HG03469 (cell line): ENCODE results near the gene GLG1.
"Not testable (repeated sequence)": the region's sequence is repeated elsewhere in the genome, so short reads cannot be mapped to it uniquely, and the experiment has no call there.

Source experiments
- ATAC-seq: cut with Tn5 transposase; IDR thresholded peaks from one replicate; pipeline ENCODE4 v1.9.1; 2021; ENCODE audit warnings: mild to moderate bottlenecking, moderate library complexity, moderate number of reproducible peaks; ENCODE audit not compliant: unreplicated experiment

Gene GLG1

DNA sequence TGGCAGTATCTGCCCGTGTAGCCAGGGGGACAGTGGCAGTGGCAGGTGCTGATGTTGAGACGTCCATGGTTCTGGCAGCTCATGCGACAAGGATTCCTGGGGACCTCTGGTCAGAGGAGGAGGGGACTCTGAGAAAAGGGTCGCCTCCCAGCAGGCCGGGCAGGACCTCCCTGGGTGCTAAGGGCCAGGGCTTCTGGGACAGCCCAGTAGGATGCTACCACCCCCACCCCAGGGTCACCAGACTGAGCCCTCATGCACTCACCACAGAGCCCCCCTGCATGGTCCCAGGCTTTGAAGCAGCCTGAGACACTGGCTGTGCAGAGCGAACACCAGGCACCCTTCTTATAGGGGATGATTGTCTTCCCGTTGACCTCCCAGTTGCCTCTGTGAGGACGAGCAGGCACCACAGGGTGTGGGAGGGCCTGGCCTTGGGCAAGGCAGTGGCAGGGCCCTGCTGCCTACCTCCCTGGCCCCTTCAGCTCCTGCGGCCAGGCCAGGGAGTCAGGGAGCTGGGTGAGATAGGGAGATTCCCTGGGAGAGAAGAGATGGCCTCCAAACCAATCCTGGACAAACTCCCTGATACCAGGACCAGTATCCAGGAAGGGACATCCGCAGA, 194.0 kb downstream of the GLG1 start:
- not testable (repeated sequence) for ATAC-seq

DNA sequence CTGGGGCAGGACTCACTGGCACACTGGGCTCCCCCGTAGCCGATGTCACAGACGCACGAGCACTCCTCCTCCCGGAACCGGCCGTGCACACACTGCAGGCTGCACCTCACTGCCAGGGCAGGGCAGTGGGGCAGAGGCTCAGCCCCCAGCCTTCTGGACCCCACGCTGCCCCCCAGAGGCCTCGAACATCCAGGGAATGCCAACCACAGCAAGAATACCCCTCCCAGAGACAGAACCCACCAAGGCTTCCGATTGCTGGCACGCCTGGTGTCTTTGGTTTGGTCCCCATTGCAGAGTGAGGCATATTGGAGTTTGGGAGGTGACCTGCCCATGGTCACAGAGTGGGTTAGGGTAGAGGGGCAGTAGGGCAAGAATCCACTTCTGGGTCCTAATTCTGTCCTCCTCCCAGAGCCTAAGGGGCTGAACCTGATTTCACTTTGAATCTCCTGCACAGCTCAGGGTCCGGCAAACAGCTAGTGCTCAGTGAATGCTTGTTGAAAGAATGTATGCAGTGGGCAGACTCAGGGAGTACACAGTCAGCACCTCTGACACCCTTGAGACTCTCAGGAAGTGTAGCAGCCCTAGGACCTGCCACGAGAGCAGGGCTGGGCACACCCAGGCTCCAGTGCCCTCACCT, 194.7 kb downstream of the GLG1 start:
- not testable (repeated sequence) for ATAC-seq

DNA sequence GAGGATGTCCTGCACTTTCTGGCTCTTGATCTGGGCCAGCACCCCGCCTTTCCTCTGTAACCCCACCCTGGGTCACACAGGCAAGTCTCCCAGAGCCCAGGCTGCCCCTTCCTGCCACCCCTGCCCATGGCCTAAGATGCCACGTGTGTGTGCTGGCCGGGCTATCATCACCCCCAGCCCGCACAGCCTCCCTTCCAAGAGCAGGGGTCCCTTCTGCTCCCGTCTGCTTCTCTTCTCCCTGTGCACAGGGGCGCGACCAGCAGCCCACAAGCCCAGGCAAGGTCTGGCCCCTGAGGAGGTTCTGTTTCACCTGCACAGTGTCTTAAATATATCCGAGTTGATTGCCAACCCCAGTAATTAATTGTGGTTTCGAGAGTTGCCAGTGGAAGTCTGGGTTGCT, 195.9 kb downstream of the GLG1 start:
- not testable (repeated sequence) for ATAC-seq

DNA sequence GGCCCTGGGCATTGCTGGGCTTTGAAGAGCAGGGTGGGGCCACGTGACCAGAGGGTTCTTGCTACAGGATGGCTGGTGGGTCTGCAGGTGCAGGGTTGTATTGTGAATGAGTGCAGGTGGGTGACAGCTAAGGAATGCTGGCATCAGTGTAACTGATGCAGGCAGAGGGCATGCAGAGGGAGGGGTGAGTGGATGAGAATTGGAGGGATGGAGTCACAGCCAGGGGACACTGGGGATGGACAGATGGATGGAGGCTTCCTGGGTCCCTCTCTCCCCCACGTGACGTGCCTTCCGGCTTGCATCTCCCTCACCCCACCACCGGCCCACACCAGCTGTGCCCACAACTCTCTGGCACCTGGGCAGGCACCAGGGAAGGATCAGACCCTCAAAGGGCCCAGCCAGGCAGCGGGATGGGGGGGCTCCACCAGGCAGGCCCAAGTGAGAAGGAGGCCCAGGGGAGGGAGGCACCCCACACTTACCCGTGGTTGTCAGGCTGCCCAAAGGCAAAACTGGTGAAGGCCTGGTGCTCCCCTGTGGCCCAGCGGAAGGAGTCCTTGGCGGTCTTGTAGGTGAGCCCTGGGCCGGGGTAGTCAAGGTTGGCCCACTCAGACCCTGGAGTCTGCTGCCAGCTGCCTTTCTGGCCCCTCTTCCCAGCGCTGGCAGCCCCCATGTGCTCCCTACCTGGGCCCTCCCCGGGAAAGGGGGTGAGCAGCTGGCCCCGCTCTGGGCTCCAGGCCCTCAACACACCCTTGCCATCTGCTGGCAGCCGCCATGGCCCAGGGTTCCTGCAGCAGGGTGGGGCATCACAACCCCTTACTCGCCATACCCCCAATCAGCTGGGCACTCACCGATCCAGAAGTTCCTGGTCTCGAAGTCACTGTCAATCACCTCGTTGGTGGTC, 196.6 kb downstream of the GLG1 start:
- not testable (repeated sequence) for ATAC-seq

DNA sequence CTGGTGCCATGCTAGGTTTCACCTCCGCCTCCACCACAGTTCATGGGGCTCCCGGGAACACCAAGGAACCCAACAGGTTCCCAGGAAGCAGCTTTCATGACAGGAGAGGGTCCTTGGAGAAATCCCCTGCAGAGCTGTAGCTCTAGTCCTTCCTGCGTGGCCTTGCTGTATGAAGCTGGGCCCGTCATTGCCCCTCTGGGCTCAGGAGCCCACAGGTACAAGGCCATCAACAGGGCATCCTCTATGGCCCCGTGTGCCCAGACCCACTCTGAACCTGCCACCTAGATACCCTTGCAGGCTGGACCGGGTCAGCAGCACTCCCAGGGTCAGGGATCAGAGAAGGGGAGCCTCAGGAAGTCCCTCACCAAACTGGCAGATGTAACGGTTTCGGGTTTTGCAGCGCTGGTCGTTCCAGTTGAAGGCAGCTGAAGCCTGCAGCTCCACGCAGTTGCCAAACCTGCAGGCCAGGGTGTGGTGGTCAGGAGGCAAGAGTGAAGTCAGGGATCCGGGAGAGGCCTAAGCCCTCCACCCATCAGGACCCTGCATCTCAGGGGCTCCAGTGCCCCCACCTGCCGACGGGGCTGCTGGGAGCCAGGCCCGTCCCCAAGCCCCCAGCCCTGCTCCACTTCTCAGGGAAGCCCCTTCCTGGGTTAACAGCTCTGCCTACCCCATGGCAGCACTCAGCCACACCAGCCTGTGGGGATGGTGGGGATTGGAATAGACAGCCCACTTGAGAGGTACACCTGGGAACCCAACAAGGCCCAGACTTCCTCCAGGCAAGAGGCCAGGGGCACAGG, 197.5 kb downstream of the GLG1 start:
- not testable (repeated sequence) for ATAC-seq

DNA sequence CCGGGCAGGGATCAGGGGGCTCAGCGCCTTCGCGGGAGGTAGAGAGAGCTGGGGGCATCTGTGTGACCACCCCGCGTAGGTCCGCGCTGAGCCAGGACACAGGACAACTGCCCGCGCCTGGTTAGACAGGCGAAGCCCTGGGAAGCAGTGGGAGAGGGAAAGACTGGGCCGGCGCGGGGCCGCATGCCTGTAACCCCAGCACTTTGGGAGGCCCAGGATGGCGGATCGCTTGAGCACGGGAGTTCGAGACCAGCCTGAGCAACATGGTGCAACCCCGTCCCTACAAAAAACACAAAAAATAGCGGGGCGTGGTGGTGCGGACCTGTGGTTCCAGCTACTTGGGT, 199.6 kb downstream of the GLG1 start:
- ATAC-seq = not testable (repeated sequence)

DNA sequence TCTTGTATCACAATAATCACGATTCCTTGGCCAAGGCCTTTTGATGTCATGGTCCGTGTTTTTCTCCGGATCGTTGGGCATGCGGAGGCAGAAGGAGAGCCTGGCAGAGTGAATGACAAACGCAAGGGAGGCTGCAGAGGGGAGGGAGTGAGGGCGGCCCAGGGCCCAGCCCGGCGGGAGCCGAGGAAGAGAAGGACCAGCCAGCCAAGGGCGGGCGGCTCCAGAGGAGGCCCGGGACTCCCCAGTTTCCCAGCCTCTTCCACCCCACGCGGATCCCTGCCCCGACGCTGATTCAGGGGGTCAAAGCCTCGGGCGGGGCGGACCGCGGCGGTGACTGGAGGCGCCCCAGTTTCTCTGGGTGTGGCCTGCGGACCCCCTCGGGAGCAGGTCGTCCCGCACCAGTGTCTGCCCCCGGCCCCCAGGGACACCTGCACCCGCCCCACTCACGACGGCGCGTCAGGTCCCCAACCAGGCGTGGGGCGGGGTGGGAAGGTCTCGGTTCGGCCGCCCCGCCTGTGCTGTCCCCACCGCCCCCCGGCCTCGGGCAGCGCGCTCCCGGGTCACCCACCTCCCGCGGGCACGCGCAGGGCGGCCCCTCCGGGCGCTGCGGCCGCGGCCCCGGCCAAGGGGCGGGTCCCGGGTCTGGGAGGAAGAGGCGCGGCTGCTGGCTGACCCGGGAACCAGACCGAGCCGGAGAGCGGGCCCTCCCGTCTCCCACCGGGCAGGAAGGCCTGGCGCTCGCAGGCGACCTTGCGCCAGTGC, 200.1 kb downstream of the GLG1 start:
- ATAC-seq = not testable (repeated sequence)

DNA sequence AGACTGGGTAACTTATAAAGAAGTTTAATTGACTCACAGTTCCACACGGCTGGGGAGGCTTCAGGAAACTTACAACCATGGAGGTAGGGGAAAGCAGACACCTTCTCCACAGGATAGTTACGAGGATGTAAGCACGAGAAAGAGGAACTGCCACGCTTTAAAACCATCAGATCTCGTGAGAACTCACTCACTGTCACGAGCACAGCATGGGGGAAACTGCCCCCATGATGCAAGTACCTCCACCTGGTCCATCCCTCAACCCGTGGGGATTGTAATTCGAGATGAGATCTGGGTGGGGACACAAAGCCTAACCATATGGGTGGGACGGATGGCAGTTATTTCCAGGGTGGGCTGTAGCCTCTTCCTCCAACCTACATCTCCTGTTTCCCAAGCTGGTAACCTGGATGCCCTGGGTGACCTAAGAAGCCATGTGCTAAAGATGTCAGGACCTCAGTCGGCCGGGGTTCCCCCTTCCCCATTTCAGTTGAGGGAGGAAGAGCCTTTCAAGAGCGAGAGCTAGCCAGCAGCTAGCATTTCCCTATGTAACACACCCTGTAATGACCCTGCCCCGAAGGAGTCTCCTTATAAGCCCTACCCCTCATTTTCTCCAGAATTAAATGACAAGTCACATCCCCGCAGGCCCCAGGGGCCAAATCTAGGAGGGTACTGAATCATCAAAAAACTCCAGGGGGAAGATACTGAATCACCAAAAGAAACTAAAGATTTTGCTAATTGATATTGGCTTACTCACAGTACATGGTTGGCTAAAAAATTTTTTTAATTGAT, 202.6 kb downstream of the GLG1 start:
- not testable (repeated sequence) for ATAC-seq

DNA sequence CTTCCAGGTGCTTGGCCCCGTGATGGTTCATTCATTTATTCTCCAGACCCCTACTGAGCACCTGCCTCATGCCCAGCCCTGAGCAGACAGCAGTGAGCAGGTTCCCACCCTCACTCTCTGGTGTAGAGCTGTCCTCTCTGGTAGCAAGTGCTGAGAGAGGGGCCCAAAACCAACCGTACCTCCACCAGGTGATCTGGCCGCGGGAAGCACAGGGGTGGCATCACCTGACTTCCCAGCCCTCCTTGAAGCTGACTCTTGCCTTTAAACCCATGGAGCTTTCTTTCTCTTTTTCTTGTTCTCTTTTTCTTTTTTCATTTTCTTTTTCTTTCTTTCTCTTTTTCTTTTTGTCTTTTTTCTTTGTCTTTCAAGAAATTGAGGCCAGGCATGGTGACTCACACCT, 206.7 kb downstream of the GLG1 start:
- not testable (repeated sequence) for ATAC-seq

DNA sequence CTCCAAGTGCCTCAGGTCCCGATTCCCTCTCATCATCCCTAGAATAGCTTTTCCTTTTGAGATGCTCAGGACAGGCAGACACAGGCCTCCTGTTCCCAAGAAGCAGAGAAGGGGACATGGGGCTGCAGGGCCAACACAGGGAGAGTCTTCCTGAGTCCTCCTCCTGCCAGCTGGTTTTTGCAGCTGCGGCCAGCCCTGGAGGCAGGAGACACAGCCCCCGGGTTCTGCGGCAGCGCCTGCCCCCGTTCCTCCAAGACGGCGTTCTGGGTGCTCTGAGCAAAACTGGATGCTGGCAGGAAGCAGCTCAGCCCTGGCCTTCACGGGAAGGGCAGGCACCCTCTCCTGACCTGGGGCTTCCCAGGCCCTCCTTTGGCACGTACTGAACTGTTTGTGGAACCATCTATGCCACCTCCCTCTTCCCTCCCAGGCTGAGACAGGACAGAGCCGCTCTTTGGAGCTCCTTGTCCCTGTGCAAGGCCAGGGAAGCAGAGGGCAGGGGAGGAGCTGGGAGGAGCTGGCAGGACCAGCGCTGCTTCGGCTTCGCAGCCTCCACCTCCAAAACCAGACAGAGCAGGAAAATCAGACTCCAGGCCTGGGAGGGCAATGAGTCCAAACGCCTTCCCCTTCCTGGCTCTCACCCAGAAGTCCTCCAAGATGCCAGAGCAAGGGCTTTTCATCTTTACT, 208.6 kb downstream of the GLG1 start:
- not testable (repeated sequence) for ATAC-seq
